ENCODE results near the gene BANF1. TPM values are rescaled to one million over a fixed set of nuclear protein-coding genes. Genes with fewer than 3 reads are reported as not detected.

The BANF1 gene
- total RNA-seq, 2 donors from 2014 or later, result 158 to 245 TPM

DNA sequence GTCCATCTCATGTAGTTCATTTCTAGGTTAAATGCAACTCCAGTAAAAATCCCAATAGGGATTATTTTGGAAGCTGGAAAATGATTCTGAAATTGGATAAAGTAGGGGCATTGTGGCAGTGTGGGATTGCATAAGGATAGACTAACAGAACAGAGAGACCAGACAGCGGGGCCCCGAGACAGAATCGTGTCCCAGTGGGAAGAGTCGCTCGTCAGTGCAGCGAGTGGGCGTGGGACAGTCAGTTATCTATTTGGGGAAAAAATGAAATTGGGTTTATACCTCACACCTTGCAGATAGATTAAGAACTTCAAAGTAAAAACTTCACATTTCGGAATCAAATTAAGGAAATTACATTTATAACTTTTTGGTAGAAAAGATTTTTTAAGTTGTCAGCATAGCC lies 30.2 kb upstream of the BANF1 start:
- Mint-ChIP-seq H3K27ac (no peak overlapping the region), H3K4me1 (peaks cover 14% of the 10 kb centered on the region), H3K9me3 (no peaks in the 10 kb centered on the region), H3K4me3 (no peak overlapping the region), H3K27me3 (no peaks in the 10 kb centered on the region), H3K36me3 (ENCODE audit: low read depth) (peaks cover 91% of the 10 kb centered on the region)
- no peak for ATAC-seq (replicated peaks)

DNA sequence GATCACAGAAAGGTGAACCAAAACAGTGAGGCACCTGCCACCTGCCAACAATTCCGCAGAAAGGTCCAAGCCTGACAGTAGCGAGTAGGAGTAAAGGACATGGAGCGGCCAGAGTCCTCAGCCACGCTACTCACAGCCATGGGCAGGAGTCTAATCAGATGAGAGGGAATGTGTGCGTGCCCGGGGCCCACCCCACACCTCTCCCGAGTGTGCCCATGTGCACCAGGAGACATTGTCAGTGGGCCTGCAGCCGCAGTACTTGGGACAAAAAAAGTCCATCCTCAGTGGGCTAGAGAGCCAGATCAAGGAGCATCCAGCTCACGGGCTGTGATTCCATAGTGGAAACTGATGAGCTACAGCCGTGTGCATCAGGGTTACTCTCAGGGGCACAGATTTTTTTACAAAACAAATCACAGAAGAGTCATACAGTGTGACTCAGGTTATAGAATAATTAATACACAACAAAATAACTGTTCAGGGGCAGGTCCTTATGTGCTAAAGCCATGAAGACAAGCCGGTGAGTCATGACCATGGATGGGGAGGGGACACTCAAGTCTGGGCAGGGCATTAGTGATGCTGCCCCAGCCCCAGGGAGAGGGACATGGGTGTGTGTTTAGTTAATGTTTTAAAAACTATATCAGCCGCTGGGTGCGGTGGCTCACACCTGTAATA lies 28.7 kb upstream of the BANF1 start:
- peaks cover 8% of the 10 kb centered on the region for H3K4me1 Mint-ChIP-seq
- peaks cover 83% of the 10 kb centered on the region for H3K36me3 Mint-ChIP-seq (ENCODE audit: low read depth)
- ATAC-seq (replicated peaks), result no peak
- no peak overlapping the region for H3K4me3 Mint-ChIP-seq
- no peak overlapping the region for H3K27ac Mint-ChIP-seq
- no peaks in the 10 kb centered on the region for H3K27me3 Mint-ChIP-seq
- no peaks in the 10 kb centered on the region for H3K9me3 Mint-ChIP-seq

DNA sequence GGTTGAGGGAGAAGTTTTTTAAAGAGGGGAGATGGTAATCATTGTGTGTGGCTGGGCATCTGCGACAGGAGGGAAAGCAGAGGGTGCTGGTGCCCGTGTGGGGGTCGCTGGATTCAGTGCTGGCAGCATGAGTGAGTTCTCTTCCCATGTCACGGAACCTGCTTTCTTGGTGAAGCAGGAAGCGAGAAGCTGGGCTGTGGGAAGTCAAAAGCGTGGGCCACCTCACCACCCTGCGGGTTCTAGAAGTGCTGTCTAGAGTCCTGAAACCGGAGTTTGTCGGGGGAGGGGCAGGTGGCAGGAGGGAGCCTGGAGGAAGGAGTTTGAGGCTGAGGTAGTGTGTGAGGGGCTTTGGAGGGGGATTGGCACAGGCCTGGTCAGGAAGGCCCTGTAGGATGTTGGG lies 26.5 kb upstream of the BANF1 start:
- no peaks in the 10 kb centered on the region for H3K9me3 Mint-ChIP-seq
- H3K27me3 Mint-ChIP-seq, result no peaks in the 10 kb centered on the region
- no peak for ATAC-seq (replicated peaks)
- H3K27ac Mint-ChIP-seq, result peak overlapping the region; percentile 22
- no peak overlapping the region for H3K4me3 Mint-ChIP-seq
- H3K4me1 Mint-ChIP-seq, result peaks cover 4% of the 10 kb centered on the region
- peaks cover 71% of the 10 kb centered on the region for H3K36me3 Mint-ChIP-seq (ENCODE audit: low read depth)

DNA sequence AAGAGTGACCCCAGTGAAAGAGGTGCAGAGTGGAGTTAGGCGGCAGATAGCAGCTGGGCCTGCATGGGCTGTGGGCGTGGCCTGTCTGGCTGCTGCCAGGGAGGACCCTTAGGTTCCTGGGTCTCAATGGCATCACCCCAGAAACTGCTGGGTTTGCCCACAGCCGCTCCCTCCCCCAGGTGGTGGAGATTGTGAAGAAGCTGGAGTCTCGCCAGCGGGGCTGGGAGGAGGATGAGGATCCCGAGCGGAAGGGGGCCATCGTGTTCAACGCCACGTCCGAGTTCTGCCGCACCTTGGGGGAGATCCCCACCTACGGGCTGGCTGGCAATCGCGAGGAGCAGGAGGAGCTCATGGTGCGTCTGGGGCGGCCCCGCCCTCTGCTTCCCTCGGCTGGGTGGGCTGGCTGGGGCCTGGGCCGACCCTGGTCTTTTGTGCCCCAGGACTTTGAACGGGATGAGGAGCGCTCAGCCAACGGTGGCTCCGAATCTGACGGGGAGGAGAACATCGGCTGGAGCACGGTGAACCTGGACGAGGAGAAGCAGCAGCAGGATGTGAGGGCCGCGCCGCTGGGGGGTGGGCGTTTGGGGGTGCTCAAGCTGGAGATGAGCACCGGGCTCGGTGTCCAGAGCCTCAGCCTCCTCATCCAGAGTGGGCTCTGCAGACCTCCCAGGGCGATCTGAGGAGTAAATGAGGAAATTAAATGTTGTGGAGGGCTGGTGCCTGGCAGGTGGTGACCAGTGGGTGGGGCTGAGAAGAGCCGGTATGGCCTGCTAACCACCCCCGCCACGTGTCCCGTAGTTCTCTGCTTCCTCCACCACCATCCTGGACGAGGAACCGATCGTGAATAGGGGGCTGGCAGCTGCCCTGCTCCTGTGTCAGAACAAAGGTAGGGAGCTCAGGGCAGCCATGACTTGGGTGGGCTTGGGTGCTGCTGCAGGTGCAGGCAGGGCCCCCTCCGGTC lies 25.8 kb upstream of the BANF1 start:
- Mint-ChIP-seq H3K27me3 (no peaks in the 10 kb centered on the region), H3K27ac (peak overlapping the region; percentile 22), H3K4me1 (peaks cover 4% of the 10 kb centered on the region), H3K4me3 (no peak overlapping the region), H3K36me3 (ENCODE audit: low read depth) (peaks cover 69% of the 10 kb centered on the region), H3K9me3 (no peaks in the 10 kb centered on the region)
- ATAC-seq (replicated peaks), result no peak

DNA sequence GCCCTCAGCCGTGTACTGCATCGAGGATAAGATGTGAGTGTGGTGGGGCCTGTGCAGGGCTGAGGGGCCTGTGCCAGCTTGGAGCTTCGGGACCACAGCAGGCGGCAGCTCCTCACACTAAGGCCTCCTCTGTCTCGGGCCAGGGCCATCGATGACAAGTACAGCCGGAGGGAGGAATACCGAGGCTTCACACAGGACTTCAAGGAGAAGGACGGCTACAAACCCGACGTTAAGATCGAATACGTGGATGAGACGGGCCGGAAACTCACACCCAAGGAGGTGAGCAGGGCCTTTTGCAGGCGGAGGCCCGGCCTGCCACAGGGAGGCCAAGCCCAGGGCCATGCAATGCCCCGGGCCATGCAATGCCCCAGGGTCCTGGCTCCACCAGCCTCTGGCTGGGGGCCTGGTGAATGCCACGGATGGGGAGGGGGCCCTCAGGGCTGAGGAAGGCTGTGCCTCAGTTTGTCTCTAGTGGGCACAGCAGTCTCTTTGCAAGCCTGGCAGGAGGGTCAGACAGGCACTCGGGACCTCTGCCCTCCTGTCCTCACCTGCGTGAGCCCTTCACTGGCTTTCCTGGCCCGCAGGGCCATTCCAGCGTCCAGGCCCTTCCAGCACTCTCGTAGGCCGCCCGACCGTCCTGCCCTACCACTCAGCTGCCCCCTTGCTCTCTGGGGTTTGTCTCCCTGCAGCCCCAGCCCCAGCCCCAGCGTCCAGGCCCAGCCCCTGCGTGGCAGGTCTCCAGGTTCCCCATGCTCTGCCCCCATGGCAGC lies 24.5 kb upstream of the BANF1 start:
- no peaks in the 10 kb centered on the region for H3K27me3 Mint-ChIP-seq
- no peak for ATAC-seq (replicated peaks)
- H3K9me3 Mint-ChIP-seq, result no peaks in the 10 kb centered on the region
- H3K4me3 Mint-ChIP-seq, result no peak overlapping the region
- H3K4me1 Mint-ChIP-seq, result peaks cover 4% of the 10 kb centered on the region
- peaks cover 56% of the 10 kb centered on the region for H3K36me3 Mint-ChIP-seq (ENCODE audit: low read depth)
- H3K27ac Mint-ChIP-seq, result no peak overlapping the region

DNA sequence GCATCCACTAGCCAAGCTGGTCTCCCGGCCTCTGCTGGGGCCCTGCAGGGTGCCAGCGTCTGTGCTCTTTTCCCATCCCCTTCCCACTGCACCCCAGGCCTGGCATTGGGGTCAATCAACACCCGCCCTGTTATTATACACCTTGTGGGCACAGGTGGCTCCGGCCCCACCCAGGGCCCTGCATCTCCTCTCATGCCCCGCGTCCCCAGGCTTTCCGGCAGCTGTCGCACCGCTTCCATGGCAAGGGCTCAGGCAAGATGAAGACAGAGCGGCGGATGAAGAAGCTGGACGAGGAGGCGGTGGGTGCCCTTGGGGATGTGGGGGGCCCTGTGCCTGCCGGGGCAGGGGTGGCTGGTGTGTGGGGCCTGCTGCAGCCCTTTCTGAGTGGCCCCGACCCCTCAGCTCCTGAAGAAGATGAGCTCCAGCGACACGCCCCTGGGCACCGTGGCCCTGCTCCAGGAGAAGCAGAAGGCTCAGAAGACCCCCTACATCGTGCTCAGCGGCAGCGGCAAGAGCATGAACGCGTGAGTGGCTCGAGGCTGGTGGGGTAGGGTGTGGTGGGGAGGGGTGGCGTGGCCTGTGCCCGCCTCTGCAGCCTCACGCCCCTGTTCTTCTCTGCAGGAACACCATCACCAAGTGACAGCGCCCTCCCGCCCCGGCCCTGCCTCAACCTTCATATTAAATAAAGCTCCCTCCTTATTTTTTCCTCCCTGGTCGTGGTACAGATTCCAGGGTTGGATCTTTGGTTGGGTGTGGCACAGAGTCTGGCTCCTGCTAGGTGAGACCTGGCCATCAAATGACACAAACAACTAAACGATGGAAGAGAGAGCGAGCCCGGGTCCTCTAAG lies 23.7 kb upstream of the BANF1 start:
- Mint-ChIP-seq H3K27ac (no peak overlapping the region), H3K4me3 (no peak overlapping the region), H3K27me3 (no peaks in the 10 kb centered on the region), H3K9me3 (no peaks in the 10 kb centered on the region), H3K4me1 (peaks cover 4% of the 10 kb centered on the region), H3K36me3 (ENCODE audit: low read depth) (peaks cover 48% of the 10 kb centered on the region)
- ATAC-seq (replicated peaks), result no peak

DNA sequence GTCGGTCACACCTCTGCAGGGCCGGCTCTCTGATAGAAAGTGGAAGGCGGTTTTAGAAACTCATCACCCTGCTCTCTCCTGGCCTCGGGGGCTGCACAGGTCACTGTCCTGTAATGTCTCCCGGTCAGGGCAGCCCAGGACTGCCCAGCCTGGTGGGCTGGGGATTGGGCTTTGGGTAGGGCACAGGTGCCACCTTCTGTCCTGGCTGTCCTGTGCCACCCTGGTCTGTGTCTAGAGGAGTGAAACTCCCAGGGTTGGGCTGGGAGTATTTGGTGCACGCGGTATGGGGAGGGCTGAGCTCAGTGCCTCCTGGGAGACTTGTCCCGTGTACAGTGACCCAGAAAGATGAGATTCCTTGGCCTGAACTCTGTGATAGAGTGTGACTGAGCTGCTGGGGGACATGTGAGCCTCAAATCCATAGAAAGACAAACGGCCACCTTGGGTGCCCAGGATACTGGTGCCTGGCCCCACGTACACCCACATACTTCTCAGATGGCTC lies 23.0 kb upstream of the BANF1 start:
- peaks cover 44% of the 10 kb centered on the region for H3K36me3 Mint-ChIP-seq (ENCODE audit: low read depth)
- no peaks in the 10 kb centered on the region for H3K9me3 Mint-ChIP-seq
- no peak for ATAC-seq (replicated peaks)
- H3K27me3 Mint-ChIP-seq, result no peaks in the 10 kb centered on the region
- peaks cover 4% of the 10 kb centered on the region for H3K4me1 Mint-ChIP-seq
- no peak overlapping the region for H3K27ac Mint-ChIP-seq
- no peak overlapping the region for H3K4me3 Mint-ChIP-seq

DNA sequence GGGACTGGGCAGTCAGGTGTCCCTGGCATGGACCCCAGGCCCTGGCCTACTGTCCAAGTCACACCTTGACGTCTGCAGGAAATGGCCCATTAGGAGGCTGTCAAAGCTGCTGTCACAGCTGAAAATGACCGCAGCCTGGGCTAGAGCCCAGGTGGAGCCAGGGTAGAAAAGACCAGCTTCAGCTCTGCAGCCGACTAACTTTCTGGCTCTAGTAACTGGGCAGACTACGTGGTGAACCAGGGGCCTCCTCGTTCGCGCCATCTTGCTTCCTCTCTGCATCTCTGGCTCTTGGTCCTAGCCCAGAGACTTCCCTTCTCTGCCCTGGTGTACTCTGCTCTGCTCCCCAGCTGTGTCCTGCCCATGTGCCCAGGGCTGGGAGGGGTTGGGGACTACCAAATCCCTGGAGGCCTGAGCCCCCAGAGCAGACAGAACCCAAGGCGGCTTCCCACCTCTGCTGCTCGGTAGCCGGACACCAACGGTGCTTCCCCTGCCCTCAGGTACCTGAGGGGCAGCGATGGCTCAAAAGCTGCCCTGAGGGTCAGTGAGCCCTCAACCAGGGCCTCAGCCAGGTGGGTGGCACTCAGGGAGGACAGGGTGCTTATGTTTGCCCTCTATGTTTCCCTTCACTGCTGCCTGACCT lies 21.1 kb upstream of the BANF1 start:
- Mint-ChIP-seq H3K27ac (no peak overlapping the region), H3K9me3 (no peaks in the 10 kb centered on the region), H3K27me3 (no peaks in the 10 kb centered on the region), H3K36me3 (ENCODE audit: low read depth) (peaks cover 25% of the 10 kb centered on the region), H3K4me3 (no peak overlapping the region), H3K4me1 (no peaks in the 10 kb centered on the region)
- no peak for ATAC-seq (replicated peaks)

DNA sequence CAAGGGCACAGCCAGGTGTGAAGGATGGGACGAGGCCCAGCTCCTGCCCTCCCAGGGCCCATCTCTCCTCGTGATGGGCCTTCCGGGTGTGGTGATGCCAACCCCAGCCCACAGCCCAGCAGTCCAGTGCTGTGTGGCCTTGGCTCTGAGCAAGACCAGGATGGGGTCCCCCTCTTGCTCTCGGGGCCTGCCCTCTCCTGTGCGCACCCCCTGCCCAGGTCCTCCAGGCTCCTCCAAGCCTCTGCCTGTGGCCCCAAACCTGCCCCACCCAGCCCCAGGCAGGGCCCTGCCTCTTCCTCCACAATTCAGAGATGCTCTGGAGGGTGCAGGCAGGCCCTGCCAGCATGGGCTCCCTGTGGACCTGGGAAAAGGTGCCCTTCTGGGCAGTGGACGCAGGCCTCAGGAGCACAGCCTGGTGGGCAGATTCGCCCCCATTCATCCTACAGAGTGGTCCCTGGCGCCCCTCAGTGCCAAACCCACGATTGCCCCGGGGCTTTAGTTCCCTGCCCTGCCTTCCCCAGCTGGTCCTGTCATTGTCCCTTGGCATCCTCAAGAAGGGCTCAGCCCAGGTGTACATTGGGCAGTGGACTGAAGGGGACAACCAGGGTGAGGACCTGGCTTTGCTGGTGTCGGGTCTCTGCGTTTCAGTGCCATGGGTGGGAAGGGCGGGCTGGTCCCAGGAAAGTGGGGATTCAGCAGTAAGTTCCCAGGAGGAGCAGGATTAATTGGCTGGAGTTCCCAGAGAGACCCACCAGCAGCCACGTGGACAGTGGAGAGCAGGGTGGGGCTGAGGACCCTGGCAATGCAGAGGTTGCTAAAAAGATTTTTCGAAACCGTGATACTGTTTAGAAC lies 20.1 kb upstream of the BANF1 start:
- Mint-ChIP-seq H3K27me3 (no peaks in the 10 kb centered on the region), H3K36me3 (ENCODE audit: low read depth) (peaks cover 15% of the 10 kb centered on the region), H3K9me3 (no peaks in the 10 kb centered on the region), H3K4me1 (no peaks in the 10 kb centered on the region), H3K27ac (no peak overlapping the region), H3K4me3 (no peak overlapping the region)
- no peak for ATAC-seq (replicated peaks)

DNA sequence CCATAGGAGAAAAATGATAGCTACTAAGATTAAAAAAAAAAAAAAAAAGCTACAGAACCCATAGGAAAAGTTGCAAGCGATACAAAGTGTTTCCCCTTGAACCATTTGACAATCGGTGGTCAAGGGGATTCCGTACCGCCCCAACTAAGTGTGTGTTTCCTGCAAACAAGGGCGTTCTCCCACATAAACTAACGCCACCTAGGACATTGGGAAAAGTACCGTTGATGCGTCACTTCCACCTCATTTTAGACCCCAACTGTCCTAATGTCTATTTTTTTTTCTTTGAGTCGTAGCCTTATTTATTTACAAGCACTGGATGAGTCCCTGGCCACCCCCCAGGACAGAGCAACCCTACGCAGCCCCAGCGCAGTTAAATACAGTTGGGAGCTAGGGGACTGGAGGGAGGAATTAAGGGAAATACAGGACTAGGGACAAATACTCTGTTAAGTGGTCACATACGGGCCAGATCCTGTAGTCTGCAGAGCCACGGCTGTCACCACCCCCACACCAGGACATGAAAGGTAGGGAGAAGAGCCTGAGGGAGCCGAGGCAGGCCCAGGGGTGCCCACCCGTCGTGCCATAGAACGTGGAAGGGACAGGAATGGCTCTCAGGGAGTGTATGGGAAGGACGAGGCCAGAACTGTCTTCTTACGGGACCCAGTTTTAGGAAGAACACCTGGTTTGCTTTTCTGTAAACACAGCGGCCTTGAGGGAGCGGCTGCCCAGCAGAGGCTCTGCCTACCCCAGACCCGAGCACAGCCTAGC lies 19.3 kb upstream of the BANF1 start:
- H3K4me3 Mint-ChIP-seq, result no peak overlapping the region
- ATAC-seq (replicated peaks), result no peak
- H3K36me3 Mint-ChIP-seq (ENCODE audit: low read depth), result peaks cover 9% of the 10 kb centered on the region
- no peak overlapping the region for H3K27ac Mint-ChIP-seq
- no peaks in the 10 kb centered on the region for H3K4me1 Mint-ChIP-seq
- no peaks in the 10 kb centered on the region for H3K9me3 Mint-ChIP-seq
- H3K27me3 Mint-ChIP-seq, result no peaks in the 10 kb centered on the region

DNA sequence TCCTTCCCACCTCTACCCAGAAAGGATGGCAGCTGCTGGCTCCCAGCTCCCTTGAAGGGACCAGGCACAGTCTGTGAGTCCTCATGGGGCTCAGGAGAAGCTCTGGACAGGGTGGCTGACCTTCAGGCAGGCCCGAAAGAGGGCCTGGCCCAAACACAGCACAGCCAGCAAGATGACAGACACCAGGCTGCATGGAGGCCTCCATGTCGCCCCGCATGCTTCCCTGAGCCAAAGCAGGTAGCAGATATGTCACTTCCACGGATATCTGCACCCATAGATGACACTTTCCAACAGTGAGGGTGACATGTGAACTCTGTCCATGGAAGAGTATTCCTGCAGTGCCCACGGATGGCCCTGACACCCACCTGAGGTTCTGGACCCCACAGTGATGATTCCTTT lies 18.7 kb upstream of the BANF1 start:
- Mint-ChIP-seq H3K27ac (no peak overlapping the region), H3K27me3 (no peaks in the 10 kb centered on the region), H3K36me3 (ENCODE audit: low read depth) (peaks cover 9% of the 10 kb centered on the region), H3K9me3 (no peaks in the 10 kb centered on the region), H3K4me1 (no peaks in the 10 kb centered on the region), H3K4me3 (no peak overlapping the region)
- ATAC-seq (replicated peaks), result no peak

DNA sequence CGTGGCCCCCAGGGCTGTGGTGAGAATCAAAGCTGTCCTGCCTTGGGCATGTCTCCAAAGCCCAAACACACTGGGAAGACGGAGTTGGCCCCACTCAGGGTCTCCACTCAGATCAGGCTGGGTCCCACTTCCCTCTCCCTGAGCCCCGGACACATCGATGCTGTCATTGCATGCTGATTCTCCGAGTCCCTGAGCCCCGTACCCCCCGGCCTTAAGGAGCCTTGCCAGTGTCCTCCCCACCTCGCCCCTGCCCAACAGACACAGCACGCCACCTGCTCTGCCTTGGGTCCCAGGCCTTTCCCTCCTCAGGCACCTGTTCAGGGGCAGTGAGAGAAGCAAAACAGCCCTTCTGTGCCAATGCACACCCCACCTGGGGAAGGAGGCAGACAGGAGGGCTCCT lies 15.0 kb upstream of the BANF1 start:
- no peaks in the 10 kb centered on the region for H3K27me3 Mint-ChIP-seq
- ATAC-seq (replicated peaks), result no peak
- H3K36me3 Mint-ChIP-seq (ENCODE audit: low read depth), result peaks cover 14% of the 10 kb centered on the region
- H3K27ac Mint-ChIP-seq, result peak overlapping the region; percentile 36
- H3K4me1 Mint-ChIP-seq, result no peaks in the 10 kb centered on the region
- no peak overlapping the region for H3K4me3 Mint-ChIP-seq
- no peaks in the 10 kb centered on the region for H3K9me3 Mint-ChIP-seq

All from activated T-helper 17 cell treated with anti-CD3 and anti-CD28 coated beads, Interleukin-2, amount 50 U/mL, for 72 hours (primary cell).